Sigmoid colon (tissue), 4 donors: Measurements from ENCODE around the gene DAP3.

Source experiments
- CTCF ChIP-seq, 4 experiments: fragments of 450-650 bp in 3 of 4; fragments of 200-600 bp in 1 of 4; IDR thresholded peaks; one replicate each; pipeline ENCODE4 v1.5.1; 2016 to 2019; ENCODE audit warnings: antibody characterized with exemption in 4 of 4, mild to moderate bottlenecking in 3 of 4, moderate library complexity in 2 of 4
- EP300 ChIP-seq, 4 donors: sonication (generic); formaldehyde crosslinking; IDR thresholded peaks; one replicate each; pipeline ENCODE4 v1.6.1; 2017; ENCODE audit warnings: antibody characterized with exemption in 4 of 4
- POLR2A ChIP-seq, 2 donors: fragments of 450-650 bp; IDR thresholded peaks; one replicate each; pipeline ENCODE4 v1.6.1; 2016; ENCODE audit warnings: antibody characterized with exemption in 2 of 2, mild to moderate bottlenecking in 2 of 2, moderate library complexity in 2 of 2
- POLR2AphosphoS5 ChIP-seq, 4 donors: sonication (generic); formaldehyde crosslinking; IDR thresholded peaks; one replicate each; pipeline ENCODE4 v1.6.1; 2017; ENCODE audit warnings: antibody characterized with exemption in 4 of 4

GRCh38 chr1:155703216-155703615, 14.3 kb downstream of the DAP3 start:
- TF ChIP-seq CTCF (IDR thresholded peaks at IDR 0.05) (no peak), POLR2A (IDR thresholded peaks at IDR 0.05) (no peak), EP300 (IDR thresholded peaks at IDR 0.05) (no peak), POLR2AphosphoS5 (IDR thresholded peaks at IDR 0.05) (no peak)
